HT-29 (cell line): ENCODE measurements around the gene CENPI. TPM values are rescaled to one million over a fixed set of nuclear protein-coding genes. Genes with fewer than 3 reads are reported as not detected.

Source experiments
- total RNA-seq: library from RNA; depleted of rRNA; stranded (reverse); fragments of >200 nt; shearing (Covaris generic); gene quantifications from 2 replicates; pipeline ENCODE4 v1.2.3, GENCODE V29; 2014; rRNA removed

The CENPI gene
- total RNA-seq, 1 experiment from 2014 or later = 13.2 TPM

Other genes with a start within 250 kb of the CENPI start
- gene NOX1, start 223.8 kb upstream of the CENPI start, total RNA-seq = 14.6 and 17.7 TPM in 2 replicates
- 2.7 and 4.6 TPM in 2 replicates for gene XKRX, start 169.3 kb upstream of the CENPI start, total RNA-seq
- gene ARL13A, start 128.5 kb upstream of the CENPI start, total RNA-seq = not detected in 2 replicates
- gene TRMT2B, start 46.1 kb upstream of the CENPI start, total RNA-seq = 23.9 and 25.7 TPM in 2 replicates
- gene TMEM35A, start 19.3 kb upstream of the CENPI start, total RNA-seq = not detected in 2 replicates
- 0.05 and 0.13 TPM in 2 replicates for gene DRP2, start 121.6 kb downstream of the CENPI start, total RNA-seq
- gene TAF7L, start 193.1 kb downstream of the CENPI start, total RNA-seq = not detected in 2 replicates